ENCODE measurements around the gene MAFF. TPM values are rescaled to one million over a fixed set of nuclear protein-coding genes. Genes with fewer than 3 reads are reported as not detected.
A peak's percentile ranks its signal among the peaks of the same experiment; 100 is the strongest.

Gene MAFF
- total RNA-seq, 1 experiment from 2014 or later = 4.6 TPM

DNA sequence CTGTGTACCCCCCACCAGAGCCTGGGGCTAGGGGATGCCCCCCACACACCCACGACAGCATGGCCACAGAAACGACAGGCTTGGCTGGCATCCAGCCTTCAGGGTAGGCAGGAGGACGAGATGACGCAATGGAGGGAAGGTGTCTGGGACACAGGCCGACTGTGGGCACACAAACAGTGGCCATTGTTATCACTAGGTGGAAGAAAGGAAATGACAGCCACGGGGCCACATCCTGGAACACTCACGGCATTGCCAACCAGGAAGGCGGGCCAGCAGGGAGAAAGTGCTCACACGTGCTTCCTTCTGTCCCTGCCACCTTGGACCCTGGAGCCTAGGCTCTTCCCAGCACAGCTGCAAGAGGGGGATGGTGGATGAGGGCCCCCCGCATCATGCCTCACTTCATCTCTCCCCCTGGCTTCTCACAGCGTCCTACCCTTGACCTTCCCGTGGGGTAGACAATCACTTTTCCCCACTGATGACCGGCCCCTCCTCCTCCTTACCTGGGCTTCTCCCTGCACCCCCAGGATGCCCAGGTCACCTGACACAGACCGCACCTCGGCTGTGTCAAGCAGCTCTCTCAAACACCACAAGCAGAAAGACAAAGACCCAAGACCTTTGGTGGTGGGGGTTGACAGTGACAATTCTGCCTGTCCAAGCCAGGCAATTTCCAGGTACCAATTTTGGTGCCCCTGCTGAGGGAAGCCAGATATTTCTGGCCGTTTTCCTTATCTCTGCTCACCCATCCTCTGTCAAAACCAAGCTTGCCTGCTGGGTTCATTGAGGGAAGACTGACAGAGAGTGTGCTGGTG, 28.8 kb upstream of the MAFF start:
- TF ChIP-seq SP1 (CRISPR knock-in tag; conservative IDR thresholded peaks at IDR 0.05) (no peak), GABPB1 (CRISPR knock-in tag; IDR thresholded peaks at IDR 0.05) (peak; percentile 92), USF2 (CRISPR knock-in tag; IDR thresholded peaks at IDR 0.05) (0 out of 2 replicates have a peak, but pooled peaks have one; percentile 27)
- TF ChIP-seq, protein P1, sequence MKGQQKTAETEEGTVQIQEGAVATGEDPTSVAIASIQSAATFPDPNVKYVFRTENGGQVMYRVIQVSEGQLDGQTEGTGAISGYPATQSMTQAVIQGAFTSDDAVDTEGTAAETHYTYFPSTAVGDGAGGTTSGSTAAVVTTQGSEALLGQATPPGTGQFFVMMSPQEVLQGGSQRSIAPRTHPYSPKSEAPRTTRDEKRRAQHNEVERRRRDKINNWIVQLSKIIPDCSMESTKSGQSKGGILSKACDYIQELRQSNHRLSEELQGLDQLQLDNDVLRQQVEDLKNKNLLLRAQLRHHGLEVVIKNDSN (CRISPR knock-in tag; IDR thresholded peaks at IDR 0.05) = peak; percentile 43; the same call in 1 of the 2 replicates
- ChIA-PET POLR2A (no interaction called here), CTCF (interaction anchor here (1.6 to 5.3 kb wide), 2 partner anchors 59 to 75 kb away, joined by 6 to 23 read pairs; no protein-coding TSS in a partner anchor)
- Mint-ChIP-seq H3K9me3 (no peaks in the 10 kb centered on the region), H3K4me3 (no peak overlapping the region), H3K27me3 (ENCODE audit: low read depth) (no peaks in the 10 kb centered on the region), H3K4me1 (peaks cover 12% of the 10 kb centered on the region), H3K36me3 (peaks cover under 1% of the 10 kb centered on the region), H3K27ac (peak overlapping the region; percentile 82)
- DNase-seq (ENCODE audit: low spot score) = no peak
- ATAC-seq = no peak

DNA sequence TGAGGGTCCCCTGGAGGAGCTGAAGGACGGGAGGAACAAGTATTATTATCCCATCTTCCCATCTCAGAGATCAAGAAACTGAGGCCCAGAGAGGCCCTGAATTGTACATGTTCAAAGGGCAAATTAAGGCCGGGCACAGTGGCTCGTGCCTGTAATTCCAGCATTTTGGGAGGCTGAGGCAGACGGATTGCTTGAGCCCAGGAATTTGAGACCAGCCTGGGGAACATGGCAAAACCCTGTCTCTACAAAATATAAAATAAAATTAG, 28.2 kb upstream of the MAFF start:
- ChIA-PET POLR2A (no interaction called here), CTCF (interaction anchor here (1.6 to 5.3 kb wide), 2 partner anchors 59 to 76 kb away, joined by 6 to 23 read pairs; no protein-coding TSS in a partner anchor)
- DNase-seq (ENCODE audit: low spot score) (no peak), ATAC-seq (no peak)
- H3K9me3 Mint-ChIP-seq = no peaks in the 10 kb centered on the region
- no peaks in the 10 kb centered on the region for H3K36me3 Mint-ChIP-seq
- peaks cover 14% of the 10 kb centered on the region for H3K4me1 Mint-ChIP-seq
- no peak overlapping the region for H3K4me3 Mint-ChIP-seq
- no peak overlapping the region for H3K27ac Mint-ChIP-seq
- H3K27me3 Mint-ChIP-seq (ENCODE audit: low read depth) = no peaks in the 10 kb centered on the region
- TF ChIP-seq, protein P2, sequence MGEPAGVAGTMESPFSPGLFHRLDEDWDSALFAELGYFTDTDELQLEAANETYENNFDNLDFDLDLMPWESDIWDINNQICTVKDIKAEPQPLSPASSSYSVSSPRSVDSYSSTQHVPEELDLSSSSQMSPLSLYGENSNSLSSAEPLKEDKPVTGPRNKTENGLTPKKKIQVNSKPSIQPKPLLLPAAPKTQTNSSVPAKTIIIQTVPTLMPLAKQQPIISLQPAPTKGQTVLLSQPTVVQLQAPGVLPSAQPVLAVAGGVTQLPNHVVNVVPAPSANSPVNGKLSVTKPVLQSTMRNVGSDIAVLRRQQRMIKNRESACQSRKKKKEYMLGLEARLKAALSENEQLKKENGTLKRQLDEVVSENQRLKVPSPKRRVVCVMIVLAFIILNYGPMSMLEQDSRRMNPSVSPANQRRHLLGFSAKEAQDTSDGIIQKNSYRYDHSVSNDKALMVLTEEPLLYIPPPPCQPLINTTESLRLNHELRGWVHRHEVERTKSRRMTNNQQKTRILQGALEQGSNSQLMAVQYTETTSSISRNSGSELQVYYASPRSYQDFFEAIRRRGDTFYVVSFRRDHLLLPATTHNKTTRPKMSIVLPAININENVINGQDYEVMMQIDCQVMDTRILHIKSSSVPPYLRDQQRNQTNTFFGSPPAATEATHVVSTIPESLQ (CRISPR knock-in tag; IDR thresholded peaks at IDR 0.05) = no peak
- TF ChIP-seq RORB (CRISPR knock-in tag; IDR thresholded peaks at IDR 0.05) (no peak), CDX4 (CRISPR knock-in tag; IDR thresholded peaks at IDR 0.05; ENCODE audit: borderline replicate concordance) (no peak), ZNF121 (CRISPR knock-in tag; IDR thresholded peaks at IDR 0.05) (no peak), SP1 (CRISPR knock-in tag; conservative IDR thresholded peaks at IDR 0.05) (no peak), AFF4 (CRISPR knock-in tag; IDR thresholded peaks at IDR 0.05; ENCODE audit: borderline replicate concordance) (no peak), NFATC4 (CRISPR knock-in tag; IDR thresholded peaks at IDR 0.05) (no peak), NR2C2 (CRISPR knock-in tag; IDR thresholded peaks at IDR 0.05) (no peak), NR3C1 (CRISPR knock-in tag; conservative IDR thresholded peaks at IDR 0.05; ENCODE audit: low read depth) (no peak), ATF2 (CRISPR knock-in tag; IDR thresholded peaks at IDR 0.05; ENCODE audit: borderline replicate concordance, low read depth) (no peak), ZMAT4 (CRISPR knock-in tag; IDR thresholded peaks at IDR 0.05) (no peak)
- TF ChIP-seq, protein P3, sequence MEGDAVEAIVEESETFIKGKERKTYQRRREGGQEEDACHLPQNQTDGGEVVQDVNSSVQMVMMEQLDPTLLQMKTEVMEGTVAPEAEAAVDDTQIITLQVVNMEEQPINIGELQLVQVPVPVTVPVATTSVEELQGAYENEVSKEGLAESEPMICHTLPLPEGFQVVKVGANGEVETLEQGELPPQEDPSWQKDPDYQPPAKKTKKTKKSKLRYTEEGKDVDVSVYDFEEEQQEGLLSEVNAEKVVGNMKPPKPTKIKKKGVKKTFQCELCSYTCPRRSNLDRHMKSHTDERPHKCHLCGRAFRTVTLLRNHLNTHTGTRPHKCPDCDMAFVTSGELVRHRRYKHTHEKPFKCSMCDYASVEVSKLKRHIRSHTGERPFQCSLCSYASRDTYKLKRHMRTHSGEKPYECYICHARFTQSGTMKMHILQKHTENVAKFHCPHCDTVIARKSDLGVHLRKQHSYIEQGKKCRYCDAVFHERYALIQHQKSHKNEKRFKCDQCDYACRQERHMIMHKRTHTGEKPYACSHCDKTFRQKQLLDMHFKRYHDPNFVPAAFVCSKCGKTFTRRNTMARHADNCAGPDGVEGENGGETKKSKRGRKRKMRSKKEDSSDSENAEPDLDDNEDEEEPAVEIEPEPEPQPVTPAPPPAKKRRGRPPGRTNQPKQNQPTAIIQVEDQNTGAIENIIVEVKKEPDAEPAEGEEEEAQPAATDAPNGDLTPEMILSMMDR (IDR thresholded peaks at IDR 0.05) = no peak
- TF ChIP-seq, protein P4, sequence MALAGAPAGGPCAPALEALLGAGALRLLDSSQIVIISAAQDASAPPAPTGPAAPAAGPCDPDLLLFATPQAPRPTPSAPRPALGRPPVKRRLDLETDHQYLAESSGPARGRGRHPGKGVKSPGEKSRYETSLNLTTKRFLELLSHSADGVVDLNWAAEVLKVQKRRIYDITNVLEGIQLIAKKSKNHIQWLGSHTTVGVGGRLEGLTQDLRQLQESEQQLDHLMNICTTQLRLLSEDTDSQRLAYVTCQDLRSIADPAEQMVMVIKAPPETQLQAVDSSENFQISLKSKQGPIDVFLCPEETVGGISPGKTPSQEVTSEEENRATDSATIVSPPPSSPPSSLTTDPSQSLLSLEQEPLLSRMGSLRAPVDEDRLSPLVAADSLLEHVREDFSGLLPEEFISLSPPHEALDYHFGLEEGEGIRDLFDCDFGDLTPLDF (CRISPR knock-in tag; IDR thresholded peaks at IDR 0.05) = no peak
